Esophagus squamous epithelium (tissue), 5 donors: ENCODE data around the gene ST8SIA2. TPM values are rescaled to one million over a fixed set of nuclear protein-coding genes. Genes with fewer than 3 reads are reported as not detected.

Experiments
- DNase-seq: peaks from one replicate; lab custom pipeline; 2025; lab: John Stamatoyannopoulos, UW
- H3K27ac ChIP-seq, 4 donors: fragments of 200-600 bp; sonication (generic); one replicate each; pipeline ENCODE4 v1.5.1; 2016 to 2019; ENCODE audit warnings: mild to moderate bottlenecking in 1 of 4
- H3K27me3 ChIP-seq, 4 donors: fragments of 200-600 bp; sonication (generic); 1 replicate in 3 of 4; 2 replicates in 1 of 4; pipeline versions ENCODE4 v1.5.1 to v1.6.0; 2017 to 2021; ENCODE audit warnings: antibody characterized with exemption in 1 of 4
- H3K36me3 ChIP-seq, 3 donors: fragments of 200-600 bp; sonication (generic); one replicate each; pipeline ENCODE4 v1.5.1; 2016 to 2019
- H3K4me1 ChIP-seq, 3 donors: fragments of 200-600 bp; sonication (generic); one replicate each; pipeline ENCODE4 v1.5.1; 2017 to 2019
- H3K4me3 ChIP-seq, 4 donors: fragments of 200-600 bp; sonication (generic); 1 replicate in 3 of 4; 2 replicates in 1 of 4; pipeline ENCODE4 v1.5.1; 2016 to 2019; ENCODE audit warnings: mild to moderate bottlenecking in 2 of 4, moderate library complexity in 1 of 4
- H3K9me3 ChIP-seq, 3 donors: fragments of 200-600 bp; sonication (generic); one replicate each; pipeline ENCODE4 v1.5.1; 2016 to 2019
- POLR2A ChIP-seq, 4 donors: fragments of 450-650 bp; IDR thresholded peaks; one replicate each; pipeline ENCODE4 v1.6.1; 2017; ENCODE audit warnings: antibody characterized with exemption in 4 of 4, mild to moderate bottlenecking in 4 of 4, moderate library complexity in 3 of 4
- WGBS, 2 donors: methylation state at CpG; one replicate each; pipeline ENCODE4 v1.1.5; 2018; 5-methylcytosine and 5-hydroxymethylcytosine counted together
- intact Hi-C: fragments of 100-400 bp; cut with DNase I; formaldehyde crosslinking; loops from one replicate; pipeline ENCODE4 v1.15.0; 2022
- total RNA-seq, 4 donors: library from RNA; depleted of rRNA; stranded (reverse); fragments of >200 nt; gene quantifications; one replicate each; pipeline ENCODE4 v1.1.0, GENCODE V29; 2016
- TF ChIP-seq, protein P1 (sequence below), 6 experiments: fragments of 450-650 bp in 4 of 6; fragments of 200-600 bp in 2 of 6; sonication (generic) in 2 of 6; IDR thresholded peaks; one replicate each; pipeline ENCODE4 v1.5.1; 2016 to 2019; ENCODE audit warnings: antibody characterized with exemption in 6 of 6, mild to moderate bottlenecking in 4 of 6, moderate library complexity in 4 of 6
- donor health status: DM: yes; HTN: yes; CAD: no.

Gene ST8SIA2
- total RNA-seq, 4 donors from 2014 or later, result not detected

DNA sequence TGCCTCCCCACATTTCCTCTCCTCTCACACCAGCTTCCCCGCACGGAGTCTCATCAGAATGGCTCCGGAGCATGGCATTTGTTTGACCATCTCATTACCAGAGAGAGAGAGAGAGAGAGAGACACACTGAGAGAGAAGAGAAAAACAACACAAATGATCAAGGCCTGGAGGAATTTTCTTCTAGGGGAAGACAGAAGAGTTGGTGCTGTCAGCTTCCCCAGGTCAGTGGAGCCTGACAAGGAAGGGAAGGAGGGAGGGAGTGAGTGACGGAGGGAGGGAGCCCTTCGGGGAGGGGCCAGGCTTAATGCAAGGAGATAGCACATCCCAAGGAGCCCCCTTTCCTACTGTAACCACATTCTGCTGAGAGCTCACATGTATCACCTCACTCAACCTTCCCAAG, 9.1 kb downstream of the ST8SIA2 start:
- H3K9me3 ChIP-seq, result no peaks in the 10 kb centered on the region
- no peak overlapping the region for H3K4me3 ChIP-seq
- H3K36me3 ChIP-seq, result no peaks in the 10 kb centered on the region
- no peaks in the 10 kb centered on the region for H3K4me1 ChIP-seq
- H3K27me3 ChIP-seq, result peaks cover 0 to 57% (median 0%) of the 10 kb centered on the region in 4 donors
- intact Hi-C loops, result no loop called here
- DNase-seq, result no peak
- 72 to 82% methylated on average over 3 to 5 of the region's 5 CpGs for WGBS, 2 donors
- no peak overlapping the region for H3K27ac ChIP-seq
- TF ChIP-seq, protein P1, sequence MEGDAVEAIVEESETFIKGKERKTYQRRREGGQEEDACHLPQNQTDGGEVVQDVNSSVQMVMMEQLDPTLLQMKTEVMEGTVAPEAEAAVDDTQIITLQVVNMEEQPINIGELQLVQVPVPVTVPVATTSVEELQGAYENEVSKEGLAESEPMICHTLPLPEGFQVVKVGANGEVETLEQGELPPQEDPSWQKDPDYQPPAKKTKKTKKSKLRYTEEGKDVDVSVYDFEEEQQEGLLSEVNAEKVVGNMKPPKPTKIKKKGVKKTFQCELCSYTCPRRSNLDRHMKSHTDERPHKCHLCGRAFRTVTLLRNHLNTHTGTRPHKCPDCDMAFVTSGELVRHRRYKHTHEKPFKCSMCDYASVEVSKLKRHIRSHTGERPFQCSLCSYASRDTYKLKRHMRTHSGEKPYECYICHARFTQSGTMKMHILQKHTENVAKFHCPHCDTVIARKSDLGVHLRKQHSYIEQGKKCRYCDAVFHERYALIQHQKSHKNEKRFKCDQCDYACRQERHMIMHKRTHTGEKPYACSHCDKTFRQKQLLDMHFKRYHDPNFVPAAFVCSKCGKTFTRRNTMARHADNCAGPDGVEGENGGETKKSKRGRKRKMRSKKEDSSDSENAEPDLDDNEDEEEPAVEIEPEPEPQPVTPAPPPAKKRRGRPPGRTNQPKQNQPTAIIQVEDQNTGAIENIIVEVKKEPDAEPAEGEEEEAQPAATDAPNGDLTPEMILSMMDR (IDR thresholded peaks at IDR 0.05), result no peak
- no peak for TF ChIP-seq POLR2A (IDR thresholded peaks at IDR 0.05)

DNA sequence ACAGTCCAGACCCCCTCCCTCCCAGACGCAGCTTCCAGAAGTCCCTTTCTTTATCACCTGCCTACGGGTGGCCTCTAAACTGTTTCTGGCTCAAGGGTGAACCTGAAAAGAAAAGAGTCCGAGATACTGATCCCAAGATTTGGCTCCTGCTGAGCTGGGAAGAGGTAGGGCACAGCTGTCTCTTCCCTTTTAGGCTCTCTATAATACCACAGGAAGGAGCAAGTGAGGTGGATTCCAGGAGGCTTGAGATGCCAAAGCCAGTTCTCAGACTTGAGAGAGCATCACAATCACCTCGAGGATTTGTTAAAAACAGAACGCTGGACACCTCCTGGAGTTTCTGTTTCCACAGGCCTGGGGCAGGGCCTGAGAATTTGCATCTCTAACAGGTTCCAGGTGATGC, 12.3 kb downstream of the ST8SIA2 start:
- TF ChIP-seq, protein P1 (IDR thresholded peaks at IDR 0.05), result no peak
- TF ChIP-seq POLR2A (IDR thresholded peaks at IDR 0.05), result no peak
- no peak for DNase-seq
- Histone ChIP-seq H3K27ac (no peak overlapping the region), H3K4me3 (no peak overlapping the region), H3K9me3 (no peaks in the 10 kb centered on the region), H3K36me3 (no peaks in the 10 kb centered on the region), H3K4me1 (no peaks in the 10 kb centered on the region), H3K27me3 (peaks cover 0 to 43% (median 0%) of the 10 kb centered on the region in 4 donors)
- 74 to 98% methylated on average over 5 of the region's 5 CpGs for WGBS, 2 donors
- intact Hi-C loops, result no loop called here

DNA sequence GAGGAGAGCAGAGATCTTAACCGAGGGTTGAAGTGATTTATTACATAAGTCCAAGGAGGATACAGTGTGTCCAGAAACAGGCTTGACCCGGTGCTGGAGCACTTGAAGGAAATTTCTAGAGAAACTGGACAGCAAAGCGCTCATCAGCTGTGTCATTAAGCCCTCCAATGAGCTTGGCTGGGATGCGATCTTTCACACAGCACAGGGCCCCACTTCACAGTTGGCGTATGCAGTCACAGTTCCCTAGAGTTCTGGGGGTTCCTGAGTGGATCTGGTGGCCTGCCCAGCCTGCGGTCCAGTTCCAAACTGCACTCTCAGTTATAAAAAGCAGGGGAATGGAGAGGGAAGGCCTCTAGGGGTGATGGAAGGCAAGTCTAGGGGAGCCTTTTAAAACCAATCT, 13.6 kb downstream of the ST8SIA2 start:
- Histone ChIP-seq H3K4me3 (no peak overlapping the region), H3K4me1 (no peaks in the 10 kb centered on the region), H3K9me3 (no peaks in the 10 kb centered on the region), H3K27me3 (peaks cover 0 to 49% (median 0%) of the 10 kb centered on the region in 4 donors), H3K36me3 (no peaks in the 10 kb centered on the region), H3K27ac (no peak overlapping the region)
- WGBS, 2 donors, result 77 to 78% methylated on average over 4 to 5 of the region's 6 CpGs
- DNase-seq, result no peak
- intact Hi-C loops, result no loop called here
- TF ChIP-seq POLR2A (IDR thresholded peaks at IDR 0.05), result no peak
- TF ChIP-seq, protein P1 (IDR thresholded peaks at IDR 0.05), result no peak

DNA sequence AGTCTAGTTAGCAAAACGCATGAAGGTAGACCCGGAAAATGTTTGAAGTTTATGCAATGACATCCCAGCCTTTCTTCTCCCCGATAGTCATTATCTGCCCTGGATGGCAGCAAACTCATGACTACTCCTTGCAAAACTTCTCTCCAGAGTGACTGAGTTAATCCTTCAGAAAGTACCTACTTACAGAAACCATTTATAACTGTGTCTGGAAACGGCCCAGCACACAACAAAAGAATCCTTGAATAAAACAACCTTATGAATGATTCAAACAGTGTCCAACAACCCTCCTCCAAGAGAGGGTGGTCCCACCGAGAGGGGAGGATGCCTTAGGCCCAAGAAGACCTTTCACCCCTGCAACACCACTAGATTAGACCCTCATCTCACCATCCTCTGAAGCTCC, 14.2 kb downstream of the ST8SIA2 start:
- peaks cover 0 to 43% (median 0%) of the 10 kb centered on the region in 4 donors for H3K27me3 ChIP-seq
- H3K4me3 ChIP-seq, result no peak overlapping the region
- intact Hi-C loops, result no loop called here
- H3K4me1 ChIP-seq, result no peaks in the 10 kb centered on the region
- H3K9me3 ChIP-seq, result no peaks in the 10 kb centered on the region
- no peak for DNase-seq
- H3K36me3 ChIP-seq, result no peaks in the 10 kb centered on the region
- 29 to 37% methylated on average over 5 of the region's 5 CpGs for WGBS, 2 donors
- TF ChIP-seq, protein P1 (IDR thresholded peaks at IDR 0.05), result no peak
- TF ChIP-seq POLR2A (IDR thresholded peaks at IDR 0.05), result no peak
- H3K27ac ChIP-seq, result no peak overlapping the region

DNA sequence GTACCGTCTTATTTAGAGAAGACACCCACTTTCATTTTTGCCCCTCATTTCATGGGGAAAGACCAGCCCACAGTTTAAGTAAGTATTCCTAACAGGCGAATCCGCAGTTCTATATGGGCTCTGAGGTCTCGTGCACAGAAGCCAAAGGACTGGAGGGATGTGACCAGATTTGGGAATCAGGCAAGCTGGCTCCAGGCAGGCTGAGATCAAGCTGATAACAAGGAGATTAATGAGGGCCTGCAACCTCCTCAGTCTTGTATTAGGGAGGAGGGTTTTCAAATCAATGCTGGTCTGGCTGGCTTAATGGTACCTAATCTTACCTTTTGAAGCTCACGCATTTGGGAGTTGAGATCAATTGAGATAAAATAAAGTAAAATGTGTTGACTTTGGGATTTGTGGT, 15.3 kb downstream of the ST8SIA2 start:
- H3K4me1 ChIP-seq, result no peaks in the 10 kb centered on the region
- WGBS, 2 donors, result 95 to 96% methylated on average over 2 to 4 of the region's 5 CpGs
- intact Hi-C loops, result no loop called here
- TF ChIP-seq, protein P1 (IDR thresholded peaks at IDR 0.05), result no peak
- no peak for TF ChIP-seq POLR2A (IDR thresholded peaks at IDR 0.05)
- no peaks in the 10 kb centered on the region for H3K36me3 ChIP-seq
- H3K9me3 ChIP-seq, result no peaks in the 10 kb centered on the region
- peaks cover 0 to 42% (median 0%) of the 10 kb centered on the region in 4 donors for H3K27me3 ChIP-seq
- no peak overlapping the region for H3K27ac ChIP-seq
- H3K4me3 ChIP-seq, result no peak overlapping the region
- no peak for DNase-seq
